Spleen (tissue), 11 donors: Measurements from ENCODE around the gene ARHGAP27. TPM values are rescaled to one million over a fixed set of nuclear protein-coding genes. Genes with fewer than 3 reads are reported as not detected.

Experiments
- DNase-seq: peaks from one replicate; pipeline ENCODE4 v3.0.0-alpha.2; 2020
- H3K27ac ChIP-seq, 8 donors: fragments of 200-600 bp; sonication (generic) in 7 of 8; 1 replicate in 4 of 8; 2 replicates in 4 of 8; pipeline versions ENCODE4 v1.5.0 to v1.8.0; 2016 to 2021; ENCODE audit warnings: inconsistent platforms in 4 of 8, mild to moderate bottlenecking in 4 of 8, moderate library complexity in 1 of 8
- H3K27me3 ChIP-seq, 7 donors: fragments of 200-600 bp; sonication (generic) in 6 of 7; replicated peaks in 1 of 7; 1 replicate in 4 of 7; 2 replicates in 3 of 7; pipeline versions ENCODE4 v1.5.0 to v1.8.0; 2016 to 2021; ENCODE audit warnings: inconsistent platforms in 3 of 7, mild to moderate bottlenecking in 1 of 7
- H3K36me3 ChIP-seq, 6 donors: fragments of 200-600 bp; sonication (generic) in 5 of 6; 1 replicate in 4 of 6; 2 replicates in 2 of 6; pipeline versions ENCODE4 v1.5.0 to v1.8.0; 2016 to 2021; ENCODE audit warnings: inconsistent platforms in 2 of 6
- H3K4me1 ChIP-seq, 6 donors: fragments of 200-600 bp; sonication (generic) in 5 of 6; 1 replicate in 3 of 6; 2 replicates in 3 of 6; pipeline versions ENCODE4 v1.5.0 to v1.8.0; 2016 to 2021; ENCODE audit warnings: inconsistent platforms in 3 of 6
- H3K4me3 ChIP-seq, 8 donors: fragments of 200-600 bp; sonication (generic) in 7 of 8; 1 replicate in 4 of 8; 2 replicates in 4 of 8; pipeline versions ENCODE4 v1.5.0 to v1.8.0; 2016 to 2021; ENCODE audit warnings: inconsistent platforms in 4 of 8, mild to moderate bottlenecking in 4 of 8, moderate library complexity in 2 of 8
- H3K9me3 ChIP-seq, 8 donors: fragments of 200-600 bp; sonication (generic) in 7 of 8; 1 replicate in 4 of 8; 2 replicates in 4 of 8; pipeline versions ENCODE4 v1.5.0 to v1.8.0; 2016 to 2021; ENCODE audit warnings: inconsistent platforms in 4 of 8
- CTCF ChIP-seq, 11 experiments: fragments of 200-600 bp in 7 of 11; fragments of 450-650 bp in 4 of 11; sonication (generic) in 4 of 11; IDR thresholded peaks in 8 of 11; conservative IDR thresholded peaks in 3 of 11; 1 replicate in 7 of 11; 2 replicates in 4 of 11; pipeline versions ENCODE4 v1.4.0 to v1.8.0; 2016 to 2021; ENCODE audit warnings: antibody characterized with exemption in 11 of 11, inconsistent platforms in 4 of 11, mild to moderate bottlenecking in 1 of 11
- POLR2A ChIP-seq, 3 donors: fragments of 450-650 bp; IDR thresholded peaks; one replicate each; pipeline ENCODE4 v1.5.1; 2017; ENCODE audit warnings: antibody characterized with exemption in 3 of 3, mild to moderate bottlenecking in 1 of 3
- POLR2AphosphoS5 ChIP-seq, 3 donors: sonication (generic); formaldehyde crosslinking; IDR thresholded peaks; one replicate each; pipeline ENCODE4 v1.5.1; 2017; ENCODE audit warnings: antibody characterized with exemption in 3 of 3
- WGBS, 5 donors: extraction: QIAGEN DNeasy Blood & Tissue Kit in 3 of 5; methylation state at CpG; one replicate each; pipeline versions ENCODE4 v1.1.5 to v1.1.7; 2013 to 2018; 5-methylcytosine and 5-hydroxymethylcytosine counted together
- intact Hi-C: fragments of 100-400 bp; cut with DNase I; formaldehyde crosslinking; loops from one replicate; pipeline ENCODE4 v1.15.0; 2023; ENCODE audit warnings: low total_unique reads
- polyA plus RNA-seq, 3 donors: library from polyadenylated mRNA; stranded (reverse); fragments of 200-250 nt; gene quantifications; one replicate each; pipeline ENCODE4 v1.2.1, GENCODE V29; 2013
- total RNA-seq, 7 donors: library from RNA; depleted of rRNA in 3 of 7; stranded (reverse); fragments of >200 nt in 3 of 7; fragmentation: NEBNext Ultra II Directional in 4 of 7; extraction: Animal tissue kit (Norgen Biotek cat#: 25700) in 4 of 7; gene quantifications; one replicate each; pipeline versions ENCODE4 v1.1.0 to v1.2.1, GENCODE V29; 2016 to 2021
- donor health status: healthy with polysubstance abuse.
- donor health status: DM: no; HTN: no; CAD: no; lungs with moderate emphysema.
- donor health status: DM: no; HTN: no; CAD: no.
- donor health status: Bipolar disorder and iron deficiency.
- donor health status: healthy.
- donor health status: DM: no; HTN: no; CAD: no.
- donor health status: DM: yes; HTN: yes; CAD: no.

ARHGAP27 gene
- total and polyA plus RNA-seq, 10 donors = 43.6 to 151 (median 118) TPM

- DNase-seq = no peak
- intact Hi-C loops = no loop called here
- TF ChIP-seq POLR2A (IDR thresholded peaks at IDR 0.05) = no peak
- no peak for TF ChIP-seq POLR2AphosphoS5 (IDR thresholded peaks at IDR 0.05)
- TF ChIP-seq CTCF (IDR thresholded peaks at IDR 0.05 in 8 of 11, conservative IDR thresholded peaks at IDR 0.05 in 3 of 11) = no peak
- Histone ChIP-seq H3K27me3 (peaks cover 0 to 67% (median 8%) of the 10 kb centered on the region in 7 donors), H3K9me3 (no peaks in the 10 kb centered on the region), H3K27ac (no peak overlapping the region), H3K36me3 (no peaks in the 10 kb centered on the region), H3K4me3 (no peak overlapping the region), H3K4me1 (peaks cover 0 to 32% (median 23%) of the 10 kb centered on the region in 6 donors)
Measured at GRCh38 chr17:45368651-45369050, 64.0 kb downstream of the ARHGAP27 start.

DNA sequence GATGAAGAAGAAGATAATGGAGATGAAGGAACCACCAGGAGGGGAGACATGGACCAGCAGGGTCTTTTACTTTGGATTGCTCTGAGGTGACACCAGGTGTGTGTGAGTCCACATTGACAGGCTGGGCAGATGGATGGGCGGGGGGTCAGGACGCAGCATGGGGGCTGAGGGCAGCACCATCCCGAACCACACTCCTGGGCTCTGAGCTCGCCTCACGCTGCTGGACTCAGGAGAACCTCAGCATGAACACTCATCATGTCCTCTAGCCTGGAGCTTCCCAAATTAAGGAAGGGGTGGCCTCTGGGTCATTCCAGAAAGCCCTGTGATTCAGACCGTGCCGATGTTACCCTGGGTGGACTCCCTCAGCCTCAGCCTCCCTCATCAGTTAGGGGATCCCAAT, 65.5 kb downstream of the ARHGAP27 start:
- no peak for DNase-seq
- intact Hi-C loops = no loop called here
- WGBS, 5 donors = 80 to 94% (median 89%) methylated on average over 5 to 7 of the region's 7 CpGs
- Histone ChIP-seq H3K36me3 (no peaks in the 10 kb centered on the region), H3K9me3 (peaks cover 0 to 12% (median 0%) of the 10 kb centered on the region in 8 donors), H3K4me3 (no peak overlapping the region), H3K4me1 (peaks cover 0 to 23% (median 17%) of the 10 kb centered on the region in 6 donors), H3K27ac (no peak overlapping the region), H3K27me3 (peaks cover 0 to 76% (median 8%) of the 10 kb centered on the region in 7 donors)
- TF ChIP-seq CTCF (IDR thresholded peaks at IDR 0.05 in 8 of 11, conservative IDR thresholded peaks at IDR 0.05 in 3 of 11) = no peak
- no peak for TF ChIP-seq POLR2AphosphoS5 (IDR thresholded peaks at IDR 0.05)
- TF ChIP-seq POLR2A (IDR thresholded peaks at IDR 0.05) = no peak

GRCh38 chr17:45366691-45367090, 66.0 kb downstream of the ARHGAP27 start:
- peaks cover 0 to 17% (median 12%) of the 10 kb centered on the region in 6 donors for H3K4me1 ChIP-seq
- no peak overlapping the region for H3K4me3 ChIP-seq
- H3K27ac ChIP-seq = no peak overlapping the region
- no peaks in the 10 kb centered on the region for H3K36me3 ChIP-seq
- peaks cover 0 to 12% (median 0%) of the 10 kb centered on the region in 8 donors for H3K9me3 ChIP-seq
- H3K27me3 ChIP-seq = peaks cover 0 to 76% (median 7%) of the 10 kb centered on the region in 7 donors
- intact Hi-C loops = no loop called here
- no peak for TF ChIP-seq POLR2AphosphoS5 (IDR thresholded peaks at IDR 0.05)
- no peak for TF ChIP-seq CTCF (IDR thresholded peaks at IDR 0.05 in 8 of 11, conservative IDR thresholded peaks at IDR 0.05 in 3 of 11)
- TF ChIP-seq POLR2A (IDR thresholded peaks at IDR 0.05) = no peak
- no peak for DNase-seq
- WGBS, 5 donors = 71 to 91% (median 88%) methylated on average over 5 to 6 of the region's 6 CpGs

GRCh38 chr17:45366049-45366448, 66.6 kb downstream of the ARHGAP27 start:
- peaks cover 0 to 76% (median 3%) of the 10 kb centered on the region in 7 donors for H3K27me3 ChIP-seq
- WGBS, 5 donors = 71 to 90% (median 78%) methylated on average over 3 of the region's 3 CpGs
- H3K4me3 ChIP-seq = no peak overlapping the region
- peaks cover 0 to 11% (median 6%) of the 10 kb centered on the region in 6 donors for H3K4me1 ChIP-seq
- DNase-seq = no peak
- H3K27ac ChIP-seq = no peak overlapping the region
- peaks cover 0 to 12% (median 0%) of the 10 kb centered on the region in 8 donors for H3K9me3 ChIP-seq
- intact Hi-C loops = no loop called here
- TF ChIP-seq POLR2A (IDR thresholded peaks at IDR 0.05) = no peak
- TF ChIP-seq POLR2AphosphoS5 (IDR thresholded peaks at IDR 0.05) = no peak
- no peak for TF ChIP-seq CTCF (IDR thresholded peaks at IDR 0.05 in 8 of 11, conservative IDR thresholded peaks at IDR 0.05 in 3 of 11)
- no peaks in the 10 kb centered on the region for H3K36me3 ChIP-seq
